Activated CD8-positive, alpha-beta memory T cell treated with anti-CD3 and anti-CD28 coated beads, Interleukin-2, amount 50 U/mL, for 48 hours (primary cell): ENCODE data around the gene ERVH48-1.
"Not testable (repeated sequence)": the region's sequence is repeated elsewhere in the genome, so short reads cannot be mapped to it uniquely, and the experiment has no call there.

Experiments
- DNase-seq: peaks from one replicate; pipeline ENCODE4 v3.0.0-alpha.2; 2020

The ERVH48-1 gene

DNA sequence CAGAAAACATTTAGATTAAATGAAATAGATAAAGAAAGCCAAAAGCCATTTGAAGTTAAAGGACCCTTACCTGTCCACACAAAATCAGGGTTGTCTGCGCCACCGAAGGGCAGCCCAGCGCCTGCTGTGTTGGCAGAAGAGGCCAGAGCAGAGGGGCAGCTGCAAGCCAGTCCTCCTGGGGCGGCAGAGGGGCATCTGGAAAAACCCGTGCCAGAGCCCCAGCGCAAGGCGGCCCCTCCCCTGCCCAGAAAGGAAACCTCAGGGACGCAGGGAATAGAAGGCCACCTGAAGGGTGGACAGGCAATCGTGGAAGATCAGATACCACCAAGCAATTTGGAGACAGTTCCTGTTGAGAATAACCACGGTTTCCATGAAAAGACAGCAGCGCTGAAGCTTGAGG, 21.6 kb downstream of the ERVH48-1 start:
- DNase-seq, result no peak

DNA sequence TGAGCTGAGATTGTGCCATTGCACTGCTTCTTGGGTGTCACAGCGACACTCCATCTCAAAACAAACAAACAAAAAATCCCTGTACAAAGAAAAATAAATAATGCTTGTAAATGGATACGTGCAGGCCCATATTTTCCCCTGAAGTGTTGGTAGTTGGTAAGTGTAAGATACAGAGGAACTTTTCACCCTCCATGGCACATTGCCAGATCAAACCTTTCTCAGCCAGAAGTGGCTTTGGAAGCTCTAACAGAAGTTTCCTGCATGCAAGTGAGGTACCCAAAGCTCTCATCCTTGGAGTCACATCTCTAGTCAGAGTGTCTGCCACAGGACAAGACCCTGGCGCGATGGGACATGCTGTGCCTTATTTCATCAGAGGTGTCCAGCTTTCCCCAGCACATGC, 25.0 kb downstream of the ERVH48-1 start:
- no peak for DNase-seq

DNA sequence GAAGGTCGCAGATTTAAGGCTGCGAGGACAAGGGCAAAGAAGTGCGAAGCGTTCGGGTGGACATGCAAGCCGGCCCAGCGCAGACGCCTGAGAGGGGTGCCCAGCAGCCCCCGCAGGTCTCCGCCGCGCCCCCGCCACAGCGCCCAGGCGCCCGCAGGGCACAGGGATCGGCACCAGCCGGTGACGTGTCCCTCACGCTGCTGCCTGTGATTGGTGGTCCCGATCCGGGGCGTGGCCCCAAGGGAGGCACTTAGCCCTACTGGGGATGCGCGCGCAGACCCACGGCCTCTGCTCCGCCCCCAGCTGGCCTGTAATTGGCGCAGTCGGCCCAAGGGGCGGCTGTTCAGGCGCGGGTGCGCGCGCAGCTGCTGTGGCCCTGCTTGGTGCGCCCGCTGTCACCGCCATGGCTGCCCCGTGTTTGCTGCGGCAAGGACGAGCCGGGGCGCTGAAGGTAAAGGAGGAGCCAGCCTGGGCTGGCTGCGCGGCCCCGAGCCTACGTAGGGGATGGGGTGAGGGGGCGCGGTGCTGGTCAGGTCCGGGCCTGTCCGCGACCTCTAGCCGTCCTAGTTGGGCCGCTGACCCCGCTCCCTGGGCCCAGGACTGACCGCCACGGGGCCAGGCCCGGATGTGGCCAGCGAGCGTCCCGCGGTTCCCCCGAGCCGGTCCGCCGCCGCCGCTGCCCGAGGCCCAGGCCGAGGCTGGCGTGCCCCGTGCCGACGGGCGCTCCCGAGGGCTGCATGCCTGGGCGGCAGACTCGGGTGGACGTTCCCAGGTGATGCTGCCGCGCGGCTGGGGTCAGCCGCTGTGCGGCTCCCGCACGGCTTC, 32.3 kb downstream of the ERVH48-1 start, which contains the start of gene NDUFV3:
TSS of gene NDUFV3 (plus strand) at position 379 of the 825 bp plus-strand sequence. CDS start at position 404, 25 bp downstream.
- DNase-seq, result peak; percentile 100

DNA sequence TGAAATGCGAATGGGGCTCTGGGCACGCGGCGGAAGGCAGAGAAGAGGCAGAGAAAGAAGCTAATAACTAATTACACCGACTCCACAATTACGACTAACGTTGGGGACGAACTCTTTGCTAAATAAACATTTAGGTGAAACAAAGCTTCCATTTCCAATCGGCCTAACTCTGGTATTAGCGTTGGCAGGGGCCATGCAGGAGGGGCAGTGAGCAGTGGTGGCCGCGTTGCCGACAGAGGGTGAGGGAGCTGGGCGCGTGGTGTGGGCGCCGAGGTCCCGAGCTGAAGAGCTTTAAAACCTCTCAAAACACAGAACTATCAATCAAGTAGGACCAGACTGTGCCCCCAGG, 32.9 kb downstream of the ERVH48-1 start:
- no peak for DNase-seq

DNA sequence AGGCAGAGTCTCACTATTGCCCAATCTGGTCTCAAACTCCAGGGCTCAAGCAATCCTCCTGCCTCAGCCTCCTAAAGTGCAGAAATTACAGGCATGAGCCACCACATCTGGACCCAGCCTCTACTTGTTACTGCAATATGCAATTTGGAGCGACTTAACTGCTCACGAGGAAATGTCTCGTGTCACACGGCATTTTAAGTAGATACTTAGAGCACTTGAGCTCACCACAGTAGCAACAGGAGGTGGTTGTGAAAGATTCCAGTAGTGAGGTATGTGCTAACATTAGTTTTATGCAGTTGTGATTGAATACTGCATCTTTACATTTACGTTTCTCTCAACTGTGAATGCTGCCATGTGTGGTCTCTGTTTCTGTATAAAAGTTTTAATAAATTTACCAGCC, 38.1 kb downstream of the ERVH48-1 start:
- no peak for DNase-seq

DNA sequence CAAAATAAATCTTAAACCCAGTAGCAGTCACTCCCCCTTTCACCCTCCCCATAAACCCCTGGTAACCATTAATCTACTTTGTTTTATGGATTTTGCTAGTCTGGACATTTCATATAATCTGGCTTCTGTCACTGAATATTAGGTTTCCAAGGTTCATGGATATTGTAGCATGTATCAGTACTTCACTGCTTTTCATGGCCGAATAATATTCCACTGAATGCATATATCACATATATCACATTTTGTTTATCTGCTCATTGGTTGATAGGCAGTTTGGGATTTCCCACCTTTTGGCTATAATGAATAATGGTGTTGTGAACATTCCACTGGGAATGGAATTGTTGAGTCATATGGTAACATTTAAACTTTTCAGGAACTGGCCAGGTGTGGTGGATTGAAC, 41.5 kb downstream of the ERVH48-1 start:
- DNase-seq, result no peak

DNA sequence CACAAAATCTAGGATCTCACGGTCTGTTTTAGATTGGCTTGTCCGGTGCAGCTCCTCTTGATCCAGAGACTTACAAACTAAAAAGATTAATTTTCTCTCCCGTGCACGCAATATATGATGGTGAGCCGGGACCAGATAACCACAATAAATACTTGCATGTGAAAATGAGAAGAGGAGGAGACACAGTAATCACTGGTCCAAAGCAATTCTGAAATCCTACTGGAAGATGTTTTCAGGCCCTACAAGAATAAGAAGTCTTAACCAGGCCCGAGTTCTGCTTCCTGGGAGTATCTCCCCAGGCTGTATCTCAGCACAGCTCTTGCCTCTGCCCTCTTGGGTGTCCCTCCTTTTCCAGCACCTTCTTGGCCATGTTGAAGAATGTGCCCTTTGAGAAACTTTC, 45.1 kb downstream of the ERVH48-1 start:
- DNase-seq, result no peak

DNA sequence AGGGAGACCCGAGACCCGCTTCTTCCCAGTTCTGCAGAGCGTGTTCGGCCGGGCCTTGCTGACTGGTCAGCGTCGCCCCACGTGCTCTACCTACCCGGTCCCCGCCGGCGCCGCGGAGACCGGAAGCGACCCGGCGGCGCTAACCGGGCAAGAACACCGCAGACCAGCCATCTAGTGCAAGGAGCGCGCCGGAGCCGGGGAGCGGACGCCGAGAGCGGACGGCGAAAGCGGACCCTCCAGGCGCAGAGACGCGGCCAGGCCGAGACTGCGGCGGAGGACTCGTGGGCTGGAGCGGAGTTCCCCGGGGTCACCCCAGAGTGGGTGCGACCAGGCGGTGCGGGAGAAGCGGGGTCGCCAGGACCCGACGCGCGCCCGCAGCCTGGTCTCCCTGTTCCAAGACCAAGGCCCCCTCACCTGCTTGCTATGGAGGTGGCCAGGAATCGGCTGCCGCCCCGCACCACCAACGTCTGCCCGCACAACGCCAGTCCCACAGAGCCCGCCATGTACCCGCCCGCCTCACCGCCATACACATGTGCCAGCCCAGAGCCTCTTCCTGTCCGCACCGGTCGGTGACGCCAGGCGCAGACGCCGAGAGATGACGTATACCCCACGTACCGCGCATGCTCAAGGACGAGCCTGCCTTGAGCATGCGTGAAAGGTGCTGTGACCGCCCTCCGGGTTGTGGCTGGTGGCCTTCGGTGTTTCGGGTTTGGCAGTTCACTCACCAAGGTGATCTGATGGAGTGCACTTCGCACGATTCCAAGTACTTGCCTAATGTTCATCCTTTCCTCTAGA, 46.2 kb downstream of the ERVH48-1 start, which contains the start of gene WDR4:
TSS of gene WDR4 (minus strand) at position 547 of the 795 bp plus-strand sequence. CDS start at position 503, 44 bp downstream.
- DNase-seq, result peak; percentile 100

DNA sequence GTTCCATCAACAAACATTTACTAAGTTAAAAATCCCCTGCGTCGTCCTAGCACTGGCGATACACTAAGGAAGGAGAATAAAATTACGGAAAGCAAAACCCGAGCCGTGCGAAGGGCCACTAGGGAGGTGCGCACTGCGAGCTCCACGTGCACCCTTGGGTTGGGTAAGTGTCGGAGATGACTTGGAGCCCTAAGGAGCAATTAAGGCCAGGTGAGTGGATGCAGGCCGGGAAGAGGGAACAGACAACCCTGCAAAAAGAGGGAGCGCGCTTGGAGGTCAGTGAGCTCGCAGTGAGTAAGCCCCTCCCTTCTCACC, 46.8 kb downstream of the ERVH48-1 start:
- no peak for DNase-seq

DNA sequence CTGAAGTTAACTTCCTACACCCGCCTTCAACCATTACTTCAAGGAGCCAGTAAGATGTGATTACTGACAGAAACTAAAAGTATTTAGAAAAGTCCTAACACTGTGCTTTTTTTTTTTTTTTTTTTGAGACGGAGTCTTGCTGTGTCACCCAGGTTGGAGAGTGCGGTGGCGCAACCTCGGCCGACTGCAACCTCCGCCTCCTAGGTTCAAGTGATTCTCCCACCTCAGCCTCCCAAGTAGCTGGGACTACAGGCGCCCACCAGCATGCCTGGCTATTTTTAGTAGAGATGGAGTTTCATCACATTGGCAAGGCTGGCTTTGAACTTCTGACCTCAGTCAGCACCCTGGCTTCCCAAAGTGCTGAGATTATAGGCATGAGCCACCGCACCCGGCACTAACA, 49.6 kb downstream of the ERVH48-1 start:
- not testable (repeated sequence) for DNase-seq

DNA sequence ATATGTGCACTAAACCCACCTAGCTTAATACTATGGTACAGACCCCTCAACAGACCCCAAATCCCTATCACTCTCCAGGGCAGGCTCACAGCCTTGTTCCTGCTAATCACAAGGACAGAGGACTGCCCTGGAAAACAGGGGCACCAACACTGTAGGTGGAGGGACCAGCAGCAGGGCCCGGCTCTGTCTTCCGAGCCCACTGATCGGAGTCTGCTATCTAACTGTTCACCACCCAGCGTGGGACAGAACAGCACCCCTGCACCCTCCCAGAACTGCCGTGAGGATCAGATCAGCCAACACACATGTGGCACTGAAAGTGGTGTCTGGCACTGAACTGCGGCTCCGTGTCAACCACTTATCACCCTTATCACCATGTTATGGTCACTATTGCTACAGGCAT, 52.3 kb downstream of the ERVH48-1 start:
- DNase-seq, result no peak

DNA sequence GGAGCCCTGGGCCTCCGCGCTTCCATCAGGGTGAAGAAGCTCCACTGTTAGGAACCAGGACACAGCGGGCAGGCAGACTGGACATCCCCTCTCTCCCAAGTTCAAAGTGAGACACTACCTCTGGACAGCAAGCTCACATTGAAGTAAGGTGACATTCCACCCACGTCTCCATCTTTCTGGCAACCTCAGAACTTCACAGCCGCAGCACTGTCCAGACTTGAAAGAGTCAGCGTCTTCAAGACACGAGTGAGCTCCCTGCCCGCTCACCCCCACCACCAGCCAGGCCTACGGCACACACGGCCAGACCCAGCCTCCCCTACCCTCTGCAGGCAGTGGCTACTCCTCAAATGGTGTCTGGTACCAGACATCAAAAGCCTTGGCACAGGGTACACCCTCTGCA, 57.2 kb downstream of the ERVH48-1 start:
- no peak for DNase-seq
